HPDE6-E6E7 (cell line): ENCODE results near the gene ZMYM5.
A peak's percentile ranks its signal among the peaks of the same experiment; 100 is the strongest.
"Not testable (repeated sequence)": the region's sequence is repeated elsewhere in the genome, so short reads cannot be mapped to it uniquely, and the experiment has no call there.

Experiments
- DNase-seq: peaks from one replicate; pipeline ENCODE4 v3.0.0; 2011; ENCODE audit warnings: missing footprints; ENCODE audit errors: extremely low spot score

Gene ZMYM5

DNA sequence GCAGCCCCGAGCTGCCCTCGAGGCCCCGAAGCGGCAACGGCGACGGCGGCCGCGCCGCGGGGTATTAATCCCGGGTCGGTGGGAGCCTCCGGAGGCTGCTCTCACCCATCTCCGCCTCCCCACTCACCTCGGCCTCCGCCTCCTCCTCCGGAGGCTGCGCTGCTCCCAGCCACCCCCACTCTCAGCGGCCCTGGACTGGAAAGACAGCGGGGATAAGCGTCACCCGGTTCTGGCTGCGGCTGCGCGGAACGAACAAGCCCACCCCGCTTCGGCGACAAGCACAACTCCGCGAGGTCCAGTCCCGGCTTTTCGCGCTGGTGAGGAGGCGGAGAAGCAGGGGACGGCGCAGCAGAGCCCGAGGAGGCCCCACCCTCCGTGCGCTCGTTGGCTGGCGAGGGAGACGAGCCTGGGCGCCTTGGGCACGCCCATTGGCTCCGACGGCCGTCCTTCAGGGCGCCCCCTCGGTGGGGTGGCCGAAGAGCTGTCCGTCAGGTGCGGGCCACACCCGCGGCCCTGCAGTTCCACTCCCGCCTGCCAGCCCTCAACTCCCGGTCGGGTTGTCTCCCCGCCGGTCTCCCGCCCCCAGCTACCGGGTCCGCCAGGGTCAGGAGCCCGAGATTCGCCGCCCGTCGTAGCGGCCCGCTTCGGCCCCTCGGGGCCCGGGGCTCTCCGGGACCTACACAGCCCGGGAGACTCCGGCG lies at the start of gene ZMYM5:
ZMYM5 (minus strand) TSS at position 327 of the 701 bp plus-strand sequence. CDS start 11,469 bp downstream, outside the sequence.
- peak; percentile 66 for DNase-seq

DNA sequence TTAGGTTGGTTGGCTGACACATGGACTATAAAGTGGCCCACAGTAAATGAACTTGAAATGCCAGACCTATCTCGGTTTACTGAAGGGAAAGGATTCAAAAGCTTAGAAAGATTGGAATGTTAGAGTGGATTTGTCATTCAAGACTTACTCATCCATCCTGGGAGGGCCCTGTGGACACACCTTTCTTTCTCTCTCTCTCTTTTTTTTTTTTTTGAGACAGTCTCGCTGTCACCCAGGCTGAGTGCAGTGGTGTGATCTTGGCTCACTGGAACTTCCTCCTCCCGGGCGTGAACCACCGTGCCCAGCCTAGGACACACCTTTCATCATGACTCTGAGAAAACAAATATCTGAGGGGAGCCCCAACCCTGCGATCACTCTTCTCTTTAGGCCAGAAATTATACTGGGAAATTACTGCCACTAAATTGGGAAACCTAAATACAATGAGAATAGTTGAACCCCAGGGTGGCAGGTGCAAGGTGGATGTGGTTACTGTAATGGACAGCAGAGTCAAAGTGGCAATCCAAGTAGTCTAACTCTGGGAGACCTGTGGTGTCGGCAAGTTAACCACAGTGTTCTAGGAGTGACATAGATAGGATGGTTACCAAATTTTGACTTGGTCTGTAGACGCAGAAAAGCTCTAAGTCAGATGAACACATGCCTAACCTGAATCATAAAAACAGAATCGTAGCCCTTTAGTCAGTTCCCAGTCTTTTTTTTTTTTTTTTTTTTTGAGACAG lies 47.1 kb upstream of the ZMYM5 start:
- DNase-seq: peak; percentile 39

- no peak for DNase-seq
These were observed 45.0 kb upstream of the ZMYM5 start for GRCh38 chr13:19908350-19908986.

DNA sequence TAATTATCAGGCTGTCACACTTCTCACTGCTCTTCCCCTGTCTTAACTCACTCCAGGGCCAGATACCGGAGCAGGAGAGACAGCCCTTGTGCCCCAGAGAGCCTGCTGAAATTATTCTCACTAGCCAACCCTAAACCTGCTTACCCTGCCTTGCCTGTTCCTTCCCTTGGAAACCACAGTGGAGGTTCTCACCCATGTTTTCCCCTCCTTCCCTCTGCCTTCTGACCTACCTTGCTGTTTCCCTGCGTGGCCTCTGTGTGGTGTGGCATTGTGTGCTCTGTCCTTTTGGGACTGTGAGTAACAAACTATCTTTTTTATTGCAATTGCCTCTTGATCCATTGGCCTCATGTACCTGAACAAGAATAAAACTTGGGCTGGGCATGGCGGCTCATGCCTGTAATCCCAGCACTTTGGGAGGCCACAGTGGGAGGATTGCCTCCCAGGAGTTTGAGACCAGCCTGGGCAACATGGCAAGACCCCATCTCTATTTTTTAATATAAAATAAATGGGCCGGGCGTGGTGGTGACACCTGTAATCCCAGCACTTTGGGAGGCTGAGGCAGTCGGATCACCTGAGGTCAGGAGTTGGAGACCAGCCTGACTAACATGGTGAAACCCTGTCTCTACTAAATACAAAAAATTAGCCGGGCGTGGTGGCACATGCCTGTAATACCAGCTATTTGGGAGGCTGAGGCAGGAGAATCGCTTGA lies 42.2 kb upstream of the ZMYM5 start:
- not testable (repeated sequence) for DNase-seq

- no peak for DNase-seq
These were observed 26.6 kb upstream of the ZMYM5 start for GRCh38 chr13:19890030-19890429.

DNA sequence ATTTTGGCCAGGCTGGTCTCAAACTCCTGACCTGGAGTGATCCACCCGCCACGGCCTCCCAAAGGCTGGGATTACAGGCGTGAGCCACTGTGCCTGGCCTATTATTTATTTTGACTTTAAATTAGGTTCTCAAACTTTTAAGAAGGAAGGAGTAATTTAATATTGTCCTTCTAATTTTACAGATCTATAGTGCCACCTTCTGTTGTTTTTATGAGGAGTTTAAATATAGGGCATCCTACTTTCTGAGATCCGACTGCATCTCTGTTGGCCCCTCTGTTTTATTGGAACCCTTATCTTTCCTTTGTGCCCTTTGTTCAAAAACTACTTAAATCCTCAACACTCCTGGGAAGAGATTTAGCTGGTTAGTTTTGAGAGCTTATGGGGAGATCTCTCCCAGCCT lies 25.4 kb upstream of the ZMYM5 start:
- no peak for DNase-seq

GRCh38 chr13:19882231-19882630 lies 18.8 kb upstream of the ZMYM5 start:
- no peak for DNase-seq

- no peak for DNase-seq
These were observed 18.2 kb upstream of the ZMYM5 start for GRCh38 chr13:19881641-19882040.

DNA sequence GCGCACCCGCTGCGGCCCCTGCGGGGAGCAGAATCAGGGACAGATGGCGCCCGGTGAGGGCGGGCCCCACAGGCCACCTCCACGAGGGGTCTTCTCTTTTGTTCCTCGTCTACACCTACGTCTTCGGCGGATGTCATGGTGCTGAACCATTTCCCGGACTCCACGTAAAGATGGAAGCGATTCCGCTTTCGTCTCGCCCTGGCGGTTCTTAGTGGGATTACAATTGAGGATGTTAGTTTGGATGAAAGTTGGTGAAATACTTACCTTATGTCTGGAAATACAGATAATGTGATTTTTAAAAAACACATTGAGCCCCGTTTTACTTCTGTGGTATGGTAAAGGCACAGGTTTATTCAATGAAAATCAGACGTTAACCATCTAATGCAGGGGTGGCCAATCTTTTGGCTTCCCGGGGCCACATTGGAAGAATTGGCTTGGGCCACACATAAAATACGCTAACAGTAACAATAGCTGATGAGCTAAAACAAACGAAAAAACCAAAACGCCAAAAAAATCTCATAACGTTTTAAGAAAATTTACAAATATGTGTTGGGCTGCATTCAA lies 1.4 kb upstream of the ZMYM5 start:
- no peak for DNase-seq

DNA sequence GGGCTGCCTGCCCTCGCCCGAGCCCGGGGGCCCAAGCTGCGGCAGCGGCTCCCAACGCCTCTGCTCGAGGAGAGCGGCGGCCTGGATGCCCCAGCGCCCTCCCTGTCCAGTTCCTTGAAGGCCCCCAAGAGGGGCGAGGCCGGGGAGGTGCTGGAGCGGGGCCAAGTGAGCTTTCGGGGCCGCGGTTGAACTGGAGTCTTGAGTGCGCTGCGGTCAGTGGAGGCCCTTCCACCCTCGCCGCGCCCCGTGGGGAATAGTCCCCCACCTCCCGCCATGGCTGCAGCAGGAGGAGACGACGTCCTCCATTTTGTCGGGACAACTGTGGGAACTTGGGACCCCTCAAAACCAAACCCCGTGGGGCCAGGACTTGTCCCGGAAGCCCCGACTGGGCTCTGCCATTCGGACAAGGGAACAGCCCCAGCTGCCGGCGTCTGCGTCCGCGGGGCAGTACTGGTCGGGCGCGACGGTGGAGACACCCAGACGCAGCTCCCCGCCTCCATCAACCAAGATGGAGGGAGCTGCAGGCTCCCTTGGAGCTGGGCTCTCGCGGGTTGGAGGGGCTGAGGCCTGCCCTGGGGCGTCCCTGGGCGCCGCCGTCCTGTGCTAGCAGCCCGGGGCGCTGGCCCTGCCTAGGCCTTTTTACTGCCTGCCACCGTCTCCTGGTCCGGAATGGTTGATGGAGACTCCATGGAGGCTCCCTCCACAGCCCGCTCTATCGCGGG lies 736 bp upstream of the ZMYM5 start:
- no peak for DNase-seq

- no peak for DNase-seq
These were observed 752 bp downstream of the ZMYM5 start for GRCh38 chr13:19862481-19863313.

GRCh38 chr13:19861762-19862161 lies 1.7 kb downstream of the ZMYM5 start:
- no peak for DNase-seq

GRCh38 chr13:19860884-19861655 lies 2.4 kb downstream of the ZMYM5 start:
- no peak for DNase-seq

GRCh38 chr13:19857637-19858036 lies 5.8 kb downstream of the ZMYM5 start:
- not testable (repeated sequence) for DNase-seq

GRCh38 chr13:19852766-19853165 lies 10.7 kb downstream of the ZMYM5 start:
- DNase-seq: no peak

DNA sequence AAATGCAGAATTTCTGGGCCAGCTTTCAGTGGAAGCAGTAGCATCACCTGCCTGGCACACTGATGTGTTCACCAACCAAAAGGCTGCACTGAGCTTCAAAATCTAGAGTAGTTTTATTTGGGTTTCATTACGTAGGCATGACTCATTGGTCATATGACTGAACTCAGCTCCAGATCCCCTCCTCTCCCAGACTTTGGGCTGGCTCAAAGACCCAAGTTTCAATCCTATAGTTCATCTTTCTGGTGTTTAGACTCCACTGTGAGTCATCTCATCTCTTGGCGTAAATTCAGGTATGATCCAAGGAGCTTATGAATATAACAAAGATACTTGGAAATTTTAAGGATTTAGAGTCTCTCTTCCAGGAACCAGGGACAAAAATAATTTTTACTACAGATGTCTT lies 17.7 kb downstream of the ZMYM5 start:
- DNase-seq: peak; percentile 66

DNA sequence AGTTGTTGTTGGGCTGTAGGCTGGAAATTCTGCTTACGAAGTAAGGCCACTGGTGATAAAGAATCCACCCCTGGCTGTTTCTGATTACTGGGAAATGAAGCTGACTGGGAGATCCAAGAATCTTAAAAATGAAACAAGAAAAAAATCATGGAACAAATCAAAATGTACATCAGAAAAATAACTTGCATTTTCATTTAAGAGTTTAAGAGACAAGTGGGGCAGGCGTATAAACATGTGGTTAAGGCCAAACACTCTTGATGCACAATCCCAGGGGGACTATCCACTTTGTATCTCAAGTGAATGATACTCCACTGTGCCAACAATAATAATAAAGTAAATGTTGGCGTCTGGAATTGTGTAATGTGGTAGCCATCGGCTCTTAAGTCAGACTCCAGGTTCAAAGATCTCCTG lies 24.6 kb downstream of the ZMYM5 start:
- no peak for DNase-seq

DNA sequence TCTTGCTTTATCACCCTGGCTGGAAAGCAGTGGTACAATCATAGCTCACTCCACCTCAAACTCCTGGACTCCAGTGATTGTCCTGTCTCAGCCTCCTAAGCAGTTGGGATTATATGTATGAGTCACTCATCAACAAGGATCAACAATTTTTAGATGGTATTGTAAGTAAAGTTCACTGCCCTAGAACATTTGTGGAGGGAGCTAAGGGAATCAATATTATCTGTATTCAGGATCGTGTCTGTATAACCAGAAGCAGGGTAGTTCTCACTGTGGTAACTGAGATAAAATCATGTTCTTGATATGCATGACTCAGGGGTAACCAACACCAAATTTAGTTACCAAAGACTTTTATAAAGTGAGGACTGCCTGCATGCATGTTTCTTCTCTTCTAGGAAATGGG lies 27.0 kb downstream of the ZMYM5 start:
- DNase-seq: no peak

GRCh38 chr13:19834704-19835103 lies 28.7 kb downstream of the ZMYM5 start:
- no peak for DNase-seq
